ENCODE results near the gene LILRA6.
"Not testable (repeated sequence)": the region's sequence is repeated elsewhere in the genome, so short reads cannot be mapped to it uniquely, and the experiment has no call there.

LILRA6 gene

DNA sequence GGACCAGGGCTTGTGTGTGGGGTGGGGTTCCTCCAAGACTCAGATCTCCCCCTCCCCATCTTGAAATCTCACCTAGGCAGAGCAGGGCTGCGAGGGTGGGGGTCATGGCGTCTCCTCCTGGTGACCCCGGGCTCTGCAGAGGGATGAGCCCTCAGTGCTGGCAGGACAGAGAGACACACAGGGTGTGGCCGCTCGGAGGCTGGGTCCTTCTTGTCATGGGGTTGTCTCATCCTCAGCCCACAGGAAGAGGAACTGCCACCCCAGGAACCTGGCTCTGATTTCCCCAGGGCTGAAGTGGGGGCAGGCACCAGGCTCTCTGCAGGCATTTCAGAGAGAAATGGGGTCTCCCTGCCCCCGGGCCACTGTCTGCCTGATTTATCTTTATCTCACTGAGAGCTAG is at the start of gene LILRA6:
Gene LILRA6, minus strand, starts transcription at position 145 of the 400 bp plus-strand sequence.
- not testable (repeated sequence) for H3K27me3 Mint-ChIP-seq (ENCODE audit: low read depth); H3K4me3 Mint-ChIP-seq; H3K4me1 Mint-ChIP-seq; H3K9me3 Mint-ChIP-seq; H3K36me3 Mint-ChIP-seq (ENCODE audit: low read depth)
- H3K27ac Mint-ChIP-seq, result peak within 1 kb of the TSS in 1 of 3 experiments; percentile 41

GRCh38 chr19:54289160-54289559 is 46.6 kb upstream of the LILRA6 start:
- H3K27ac Mint-ChIP-seq; H3K9me3 Mint-ChIP-seq; H3K4me3 Mint-ChIP-seq; H3K36me3 Mint-ChIP-seq (ENCODE audit: low read depth): not testable (repeated sequence)
- H3K27me3 Mint-ChIP-seq (ENCODE audit: low read depth), result peaks cover 16% of the 10 kb centered on the region
- peaks cover 13% of the 10 kb centered on the region for H3K4me1 Mint-ChIP-seq

DNA sequence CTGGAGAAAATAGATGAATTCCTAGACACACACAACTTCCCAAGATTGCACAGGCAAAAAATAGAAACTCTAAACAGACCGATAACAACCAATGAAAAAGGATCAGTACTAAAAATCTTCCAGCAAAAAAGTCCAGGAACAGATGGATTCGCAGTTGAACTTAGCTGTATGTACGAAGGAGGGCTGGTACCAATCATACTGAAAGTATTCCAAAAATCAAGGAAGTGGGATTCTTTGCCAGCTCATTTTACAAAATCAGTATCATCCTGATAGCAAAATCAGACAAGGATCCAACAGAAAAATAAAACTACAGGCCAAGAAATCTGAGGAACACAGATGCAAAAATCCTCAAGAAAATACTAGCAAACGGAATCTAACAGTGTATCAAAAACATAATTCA is 44.9 kb upstream of the LILRA6 start:
- Mint-ChIP-seq H3K9me3 (peaks cover 4% of the 10 kb centered on the region), H3K4me1 (peaks cover 18% of the 10 kb centered on the region), H3K4me3 (no peak overlapping the region), H3K27me3 (ENCODE audit: low read depth) (peaks cover 10% of the 10 kb centered on the region), H3K36me3 (ENCODE audit: low read depth) (no peaks in the 10 kb centered on the region), H3K27ac (peak overlapping the region in 2 of 3 experiments; percentile 38 to 60)
- TF ChIP-seq, protein P1, sequence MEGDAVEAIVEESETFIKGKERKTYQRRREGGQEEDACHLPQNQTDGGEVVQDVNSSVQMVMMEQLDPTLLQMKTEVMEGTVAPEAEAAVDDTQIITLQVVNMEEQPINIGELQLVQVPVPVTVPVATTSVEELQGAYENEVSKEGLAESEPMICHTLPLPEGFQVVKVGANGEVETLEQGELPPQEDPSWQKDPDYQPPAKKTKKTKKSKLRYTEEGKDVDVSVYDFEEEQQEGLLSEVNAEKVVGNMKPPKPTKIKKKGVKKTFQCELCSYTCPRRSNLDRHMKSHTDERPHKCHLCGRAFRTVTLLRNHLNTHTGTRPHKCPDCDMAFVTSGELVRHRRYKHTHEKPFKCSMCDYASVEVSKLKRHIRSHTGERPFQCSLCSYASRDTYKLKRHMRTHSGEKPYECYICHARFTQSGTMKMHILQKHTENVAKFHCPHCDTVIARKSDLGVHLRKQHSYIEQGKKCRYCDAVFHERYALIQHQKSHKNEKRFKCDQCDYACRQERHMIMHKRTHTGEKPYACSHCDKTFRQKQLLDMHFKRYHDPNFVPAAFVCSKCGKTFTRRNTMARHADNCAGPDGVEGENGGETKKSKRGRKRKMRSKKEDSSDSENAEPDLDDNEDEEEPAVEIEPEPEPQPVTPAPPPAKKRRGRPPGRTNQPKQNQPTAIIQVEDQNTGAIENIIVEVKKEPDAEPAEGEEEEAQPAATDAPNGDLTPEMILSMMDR (IDR thresholded peaks at IDR 0.05; ENCODE audit: unreplicated experiment in 3 of 3), result no peak

- not testable (repeated sequence) for H3K27me3 Mint-ChIP-seq (ENCODE audit: low read depth); H3K27ac Mint-ChIP-seq; H3K9me3 Mint-ChIP-seq; H3K36me3 Mint-ChIP-seq (ENCODE audit: low read depth); H3K4me3 Mint-ChIP-seq
- peaks cover 18% of the 10 kb centered on the region for H3K4me1 Mint-ChIP-seq
Observed at GRCh38 chr19:54286283-54286682, 43.7 kb upstream of the LILRA6 start.

- peaks cover 18% of the 10 kb centered on the region for H3K4me1 Mint-ChIP-seq
- H3K27ac Mint-ChIP-seq; H3K36me3 Mint-ChIP-seq (ENCODE audit: low read depth); H3K9me3 Mint-ChIP-seq; H3K27me3 Mint-ChIP-seq (ENCODE audit: low read depth); H3K4me3 Mint-ChIP-seq: not testable (repeated sequence)
Observed at GRCh38 chr19:54285427-54286056, 43.0 kb upstream of the LILRA6 start.

GRCh38 chr19:54282686-54283470 is 40.3 kb upstream of the LILRA6 start:
- peaks cover 4% of the 10 kb centered on the region for H3K9me3 Mint-ChIP-seq
- H3K4me3 Mint-ChIP-seq, result no peak overlapping the region
- H3K27me3 Mint-ChIP-seq (ENCODE audit: low read depth), result peaks cover 8% of the 10 kb centered on the region
- H3K4me1 Mint-ChIP-seq, result peaks cover 16% of the 10 kb centered on the region
- peak overlapping the region in 1 of 3 experiments; percentile 21 for H3K27ac Mint-ChIP-seq
- TF ChIP-seq, protein P1 (IDR thresholded peaks at IDR 0.05; ENCODE audit: unreplicated experiment in 3 of 3), result no peak
- H3K36me3 Mint-ChIP-seq (ENCODE audit: low read depth), result no peaks in the 10 kb centered on the region

GRCh38 chr19:54281729-54282075 is 39.1 kb upstream of the LILRA6 start:
- not testable (repeated sequence) for H3K4me1 Mint-ChIP-seq; H3K27me3 Mint-ChIP-seq (ENCODE audit: low read depth); H3K4me3 Mint-ChIP-seq; H3K36me3 Mint-ChIP-seq (ENCODE audit: low read depth); H3K9me3 Mint-ChIP-seq; H3K27ac Mint-ChIP-seq

GRCh38 chr19:54281007-54281728 is 38.6 kb upstream of the LILRA6 start, which contains the start of gene LILRB2:
Gene LILRB2 (minus strand): TSS chr19:54281110. CDS start chr19:54280496, 614 bp downstream.
- Mint-ChIP-seq H3K27me3 (ENCODE audit: low read depth) (peaks cover 8% of the 10 kb centered on the region), H3K36me3 (ENCODE audit: low read depth) (no peaks in the 10 kb centered on the region), H3K4me1 (peaks cover 8% of the 10 kb centered on the region), H3K27ac (no peak within 1 kb of the TSS), H3K9me3 (peaks cover 4% of the 10 kb centered on the region), H3K4me3 (no peak within 1 kb of the TSS)
- TF ChIP-seq, protein P1 (IDR thresholded peaks at IDR 0.05; ENCODE audit: unreplicated experiment in 3 of 3), result no peak

DNA sequence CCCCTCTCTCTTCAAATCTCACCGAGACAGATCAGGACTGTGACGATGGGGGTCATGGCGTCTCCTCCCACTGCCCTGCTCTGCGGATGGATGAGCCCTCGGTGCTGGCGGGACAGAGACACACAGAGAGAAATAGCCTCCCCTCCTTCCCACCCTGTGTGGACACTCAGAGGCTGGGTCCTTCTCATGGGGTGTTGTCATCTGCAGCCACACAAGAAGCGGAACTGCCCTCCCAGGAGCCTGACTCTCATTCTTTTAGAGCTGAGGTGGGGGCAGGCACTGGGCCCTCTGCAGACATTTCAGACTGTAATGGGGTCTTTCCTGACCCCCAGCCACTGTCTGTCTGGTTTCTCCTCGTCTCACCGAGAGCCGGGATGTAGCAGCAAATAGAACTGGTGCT is 37.9 kb upstream of the LILRA6 start:
- H3K27ac Mint-ChIP-seq; H3K9me3 Mint-ChIP-seq; H3K4me1 Mint-ChIP-seq; H3K36me3 Mint-ChIP-seq (ENCODE audit: low read depth); H3K4me3 Mint-ChIP-seq; H3K27me3 Mint-ChIP-seq (ENCODE audit: low read depth): not testable (repeated sequence)

DNA sequence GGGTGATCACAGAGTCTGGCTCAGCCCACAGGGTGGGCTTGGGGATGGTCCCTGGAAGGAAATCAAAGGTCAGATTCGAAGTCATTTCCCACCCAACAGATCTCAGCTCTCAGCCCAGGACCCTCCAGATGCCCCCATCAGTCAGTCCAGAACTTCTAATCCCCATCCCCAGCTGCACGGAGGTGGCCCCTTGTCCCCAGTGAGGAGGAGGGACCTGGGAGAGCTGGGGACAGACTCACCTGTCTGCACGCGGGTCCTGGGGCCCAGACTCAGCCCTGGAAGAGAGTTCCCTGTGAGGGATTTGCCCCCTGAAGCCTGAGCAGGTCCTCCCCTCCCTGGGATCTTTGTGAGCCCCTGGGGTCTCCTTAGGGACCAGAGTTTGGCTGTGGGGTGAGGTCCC is 37.4 kb upstream of the LILRA6 start:
- H3K4me3 Mint-ChIP-seq; H3K4me1 Mint-ChIP-seq; H3K27ac Mint-ChIP-seq; H3K36me3 Mint-ChIP-seq (ENCODE audit: low read depth); H3K9me3 Mint-ChIP-seq: not testable (repeated sequence)
- peaks cover 12% of the 10 kb centered on the region for H3K27me3 Mint-ChIP-seq (ENCODE audit: low read depth)
